ENCODE results near the gene PRPF40B. TPM values are rescaled to one million over a fixed set of nuclear protein-coding genes. Genes with fewer than 3 reads are reported as not detected.

PRPF40B gene
- total and polyA plus RNA-seq, 8 donors = 11.2 to 58.3 (median 15.0) TPM

DNA sequence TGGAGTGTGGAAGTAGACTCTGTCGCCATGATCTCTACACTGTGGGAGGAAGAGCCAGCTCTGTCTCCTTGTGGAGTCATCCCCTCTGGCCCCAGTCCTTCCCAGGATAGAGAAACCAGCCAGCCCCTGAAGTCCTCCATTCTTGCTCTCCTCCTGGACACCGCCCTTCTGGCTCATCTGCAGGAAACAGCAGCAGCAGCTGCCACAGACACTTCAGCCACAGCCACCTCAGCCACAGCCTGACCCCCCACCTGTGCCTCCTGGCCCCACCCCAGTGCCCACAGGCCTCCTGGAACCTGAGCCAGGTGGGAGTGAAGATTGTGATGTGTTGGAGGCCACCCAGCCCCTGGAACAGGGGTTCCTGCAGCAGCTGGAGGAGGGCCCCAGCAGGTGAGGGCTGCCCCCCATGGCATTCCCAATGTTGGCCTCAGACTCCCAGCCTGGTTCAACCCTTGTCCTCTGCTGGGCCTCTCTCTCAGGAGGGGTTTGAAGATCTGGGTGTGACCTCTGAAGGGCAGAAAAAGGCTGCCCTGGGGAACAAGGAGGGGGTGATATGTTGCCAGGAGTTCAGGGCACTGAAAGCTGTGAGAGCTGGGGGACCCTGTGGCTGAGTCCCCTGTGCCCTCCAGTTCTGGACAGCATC, 10.5 kb downstream of the PRPF40B start:
- TF ChIP-seq, protein P1, sequence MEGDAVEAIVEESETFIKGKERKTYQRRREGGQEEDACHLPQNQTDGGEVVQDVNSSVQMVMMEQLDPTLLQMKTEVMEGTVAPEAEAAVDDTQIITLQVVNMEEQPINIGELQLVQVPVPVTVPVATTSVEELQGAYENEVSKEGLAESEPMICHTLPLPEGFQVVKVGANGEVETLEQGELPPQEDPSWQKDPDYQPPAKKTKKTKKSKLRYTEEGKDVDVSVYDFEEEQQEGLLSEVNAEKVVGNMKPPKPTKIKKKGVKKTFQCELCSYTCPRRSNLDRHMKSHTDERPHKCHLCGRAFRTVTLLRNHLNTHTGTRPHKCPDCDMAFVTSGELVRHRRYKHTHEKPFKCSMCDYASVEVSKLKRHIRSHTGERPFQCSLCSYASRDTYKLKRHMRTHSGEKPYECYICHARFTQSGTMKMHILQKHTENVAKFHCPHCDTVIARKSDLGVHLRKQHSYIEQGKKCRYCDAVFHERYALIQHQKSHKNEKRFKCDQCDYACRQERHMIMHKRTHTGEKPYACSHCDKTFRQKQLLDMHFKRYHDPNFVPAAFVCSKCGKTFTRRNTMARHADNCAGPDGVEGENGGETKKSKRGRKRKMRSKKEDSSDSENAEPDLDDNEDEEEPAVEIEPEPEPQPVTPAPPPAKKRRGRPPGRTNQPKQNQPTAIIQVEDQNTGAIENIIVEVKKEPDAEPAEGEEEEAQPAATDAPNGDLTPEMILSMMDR (IDR thresholded peaks at IDR 0.05) = no peak
- Histone ChIP-seq H3K9me3 (no peaks in the 10 kb centered on the region), H3K4me1 (no peaks in the 10 kb centered on the region), H3K27me3 (no peaks in the 10 kb centered on the region), H3K27ac (no peak overlapping the region), H3K4me3 (no peak overlapping the region), H3K36me3 (peaks cover 0 to under 1% (median 0%) of the 10 kb centered on the region in 3 donors)
- DNase-seq (no peak), FAIRE-seq (no peak), ATAC-seq (no peak)
- intact Hi-C loops (cut with DNase I) = no loop called here
- 96 to 100% methylated on average over 2 of the region's 2 CpGs for WGBS, 2 donors

DNA sequence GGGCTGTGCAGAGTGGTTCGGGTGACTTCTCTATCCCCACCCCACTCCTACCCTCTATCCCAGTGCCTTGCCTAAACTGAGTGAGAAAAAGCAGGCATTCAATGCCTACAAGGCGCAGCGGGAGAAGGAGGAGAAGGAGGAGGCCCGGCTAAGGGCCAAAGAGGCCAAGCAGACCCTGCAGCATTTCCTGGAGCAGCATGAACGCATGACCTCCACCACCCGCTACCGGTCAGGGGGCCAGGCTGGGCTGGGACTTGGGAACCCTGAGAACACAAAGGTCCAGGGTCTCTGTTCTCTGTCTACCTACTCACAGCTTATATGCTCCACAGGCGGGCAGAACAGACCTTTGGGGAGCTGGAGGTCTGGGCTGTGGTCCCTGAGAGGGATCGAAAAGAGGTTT, 11.7 kb downstream of the PRPF40B start:
- intact Hi-C loops (cut with DNase I) = no loop called here
- H3K36me3 ChIP-seq = peaks cover 0 to 4% (median 0%) of the 10 kb centered on the region in 3 donors
- no peaks in the 10 kb centered on the region for H3K27me3 ChIP-seq
- no peak for DNase-seq
- H3K9me3 ChIP-seq = no peaks in the 10 kb centered on the region
- H3K4me1 ChIP-seq = no peaks in the 10 kb centered on the region
- TF ChIP-seq, protein P1 (IDR thresholded peaks at IDR 0.05) = no peak
- WGBS, 2 donors = 88 to 92% methylated on average over 9 of the region's 9 CpGs
- no peak overlapping the region for H3K4me3 ChIP-seq
- H3K27ac ChIP-seq = no peak overlapping the region
- FAIRE-seq = no peak
- no peak for ATAC-seq

DNA sequence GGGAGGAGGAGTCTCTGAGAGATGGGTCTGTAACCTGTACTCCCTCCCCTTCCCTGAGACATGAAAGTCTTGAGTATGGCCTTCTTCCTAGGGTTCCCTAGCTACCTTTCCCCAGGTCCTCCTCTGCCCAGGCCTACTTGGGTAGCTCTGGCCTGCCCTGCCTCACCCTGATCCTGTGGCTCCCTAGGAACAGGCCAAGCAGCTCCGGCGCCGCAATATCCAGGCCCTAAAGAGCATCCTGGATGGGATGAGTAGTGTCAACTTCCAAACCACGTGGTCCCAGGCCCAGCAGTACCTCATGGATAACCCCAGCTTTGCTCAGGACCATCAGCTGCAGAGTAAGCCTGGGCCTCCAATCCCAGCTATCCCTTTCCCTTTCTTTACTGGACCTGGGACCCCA, 12.3 kb downstream of the PRPF40B start:
- no peak for ATAC-seq
- no peak for FAIRE-seq
- DNase-seq = no peak
- Histone ChIP-seq H3K9me3 (no peaks in the 10 kb centered on the region), H3K4me3 (no peak overlapping the region), H3K27ac (no peak overlapping the region), H3K36me3 (peaks cover 0 to 4% (median 0%) of the 10 kb centered on the region in 3 donors), H3K4me1 (no peaks in the 10 kb centered on the region), H3K27me3 (no peaks in the 10 kb centered on the region)
- TF ChIP-seq, protein P1 (IDR thresholded peaks at IDR 0.05) = no peak
- intact Hi-C loops (cut with DNase I) = no loop called here
- 93% methylated on average over 4 of the region's 4 CpGs for WGBS, 2 donors

DNA sequence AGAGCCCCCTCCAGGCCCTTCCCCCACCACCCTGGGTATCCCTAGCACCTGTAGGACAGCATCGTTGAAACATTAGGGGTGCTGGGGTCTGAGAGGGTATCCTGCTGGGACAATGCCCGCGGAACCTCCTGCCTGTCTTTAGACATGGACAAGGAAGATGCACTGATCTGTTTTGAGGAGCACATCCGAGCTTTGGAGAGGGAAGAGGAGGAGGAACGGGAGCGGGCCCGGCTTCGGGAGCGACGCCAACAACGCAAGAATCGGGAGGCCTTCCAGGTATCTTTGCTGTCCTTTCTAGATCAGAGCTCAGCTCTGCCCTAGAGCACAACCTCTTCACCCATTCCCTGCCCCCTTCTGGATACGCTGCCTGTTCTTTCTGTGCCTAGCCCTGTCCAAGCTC, 13.2 kb downstream of the PRPF40B start:
- intact Hi-C loops (cut with DNase I) = no loop called here
- no peaks in the 10 kb centered on the region for H3K27me3 ChIP-seq
- DNase-seq (no peak), FAIRE-seq (no peak), ATAC-seq (no peak)
- WGBS, 2 donors = 87 to 90% methylated on average over 13 of the region's 13 CpGs
- H3K4me3 ChIP-seq = no peak overlapping the region
- H3K9me3 ChIP-seq = no peaks in the 10 kb centered on the region
- TF ChIP-seq, protein P1 (IDR thresholded peaks at IDR 0.05) = no peak
- peaks cover 0 to 4% (median 0%) of the 10 kb centered on the region in 3 donors for H3K36me3 ChIP-seq
- H3K27ac ChIP-seq = no peak overlapping the region
- H3K4me1 ChIP-seq = no peaks in the 10 kb centered on the region

DNA sequence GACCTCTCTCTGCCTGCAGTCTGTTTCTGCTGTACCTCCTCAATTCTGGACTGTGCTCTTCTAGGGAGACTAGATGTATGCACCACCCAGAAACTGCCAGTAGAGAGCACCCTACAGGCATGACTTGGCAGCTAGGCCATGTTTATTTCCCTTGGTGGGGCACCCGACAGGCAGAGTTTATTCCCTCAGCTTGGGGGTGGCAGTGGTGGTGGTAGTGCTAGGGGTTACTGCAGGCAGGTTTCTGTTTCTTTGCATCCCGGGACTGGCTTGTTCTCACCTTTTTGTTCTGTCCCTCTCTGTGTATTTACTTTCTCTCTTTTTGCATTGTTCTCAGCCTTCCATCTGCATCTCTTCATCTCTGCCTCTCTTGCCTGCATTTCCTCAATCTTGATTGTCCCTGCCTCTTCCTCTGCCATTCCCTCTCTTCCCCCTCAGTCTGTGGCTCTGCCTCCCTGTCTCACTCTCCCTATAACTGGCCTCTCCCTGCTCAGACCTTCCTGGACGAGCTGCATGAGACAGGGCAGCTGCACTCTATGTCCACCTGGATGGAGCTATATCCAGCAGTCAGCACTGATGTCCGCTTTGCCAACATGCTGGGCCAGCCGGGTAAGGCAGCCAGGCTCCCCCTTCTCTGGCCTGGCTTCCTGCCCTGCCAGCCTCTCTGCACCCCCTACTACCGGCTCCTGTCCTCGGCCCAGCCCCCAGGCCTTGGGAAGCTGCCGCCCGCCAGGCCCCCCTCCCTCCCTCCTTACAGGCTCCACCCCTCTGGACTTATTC, 13.8 kb downstream of the PRPF40B start:
- Histone ChIP-seq H3K9me3 (no peaks in the 10 kb centered on the region), H3K27me3 (no peaks in the 10 kb centered on the region), H3K4me1 (no peaks in the 10 kb centered on the region), H3K4me3 (no peak overlapping the region), H3K36me3 (peaks cover 0 to 4% (median 0%) of the 10 kb centered on the region in 3 donors), H3K27ac (no peak overlapping the region)
- FAIRE-seq = no peak
- ATAC-seq = peak; percentile 56 to 87 (median 79)
- peak in 1 of 6 donors; percentile 48 for DNase-seq
- WGBS, 2 donors = 56 to 57% methylated on average over 9 of the region's 9 CpGs
- intact Hi-C loops (cut with DNase I) = no loop called here
- TF ChIP-seq, protein P1 (IDR thresholded peaks at IDR 0.05) = peak in 3 of 4 donors; percentile 21 to 27 (median 26)
